AG04449 (cell line): ENCODE measurements around the gene MAPRE3.

Experiments used
- CTCF ChIA-PET: fragments of 350-600 bp; formaldehyde crosslinking; extraction: SDS; loops from one replicate; lab custom pipeline; 2021; ENCODE audit warnings: antibody characterized with exemption; lab: Yijun Ruan, JAX
- POLR2A ChIA-PET: fragments of 400-600, 350-600 bp; formaldehyde crosslinking; extraction: SDS; loops from one replicate; lab custom pipeline; 2020; ENCODE audit warnings: antibody characterized with exemption, inconsistent platforms; lab: Yijun Ruan, JAX
- DNase-seq: peaks from one replicate; pipeline ENCODE4 v3.0.0-alpha.2; 2010; ENCODE audit warnings: low read depth, low spot score
- H3K4me3 ChIP-seq: 2 replicates; pipeline ENCODE4 v1.5.1; 2011; ENCODE audit warnings: low read depth, mild to moderate bottlenecking, control low read depth, low read length
- TF ChIP-seq, protein P1 (sequence below): IDR thresholded peaks from one replicate; pipeline ENCODE4 v1.5.1; 2011; ENCODE audit warnings: mild to moderate bottlenecking, moderate library complexity, low read length, control low read depth, inconsistent platforms; ENCODE audit not compliant: insufficient read depth; ENCODE audit errors: missing control alignments

MAPRE3 gene

GRCh38 chr2:27042159-27042661 lies 71.8 kb downstream of the MAPRE3 start:
- CTCF ChIA-PET = interaction anchor here (1.4 kb wide), 1 partner anchor 9 kb away, joined by 5 read pairs; the partner anchor contains the start of gene TMEM214

DNA sequence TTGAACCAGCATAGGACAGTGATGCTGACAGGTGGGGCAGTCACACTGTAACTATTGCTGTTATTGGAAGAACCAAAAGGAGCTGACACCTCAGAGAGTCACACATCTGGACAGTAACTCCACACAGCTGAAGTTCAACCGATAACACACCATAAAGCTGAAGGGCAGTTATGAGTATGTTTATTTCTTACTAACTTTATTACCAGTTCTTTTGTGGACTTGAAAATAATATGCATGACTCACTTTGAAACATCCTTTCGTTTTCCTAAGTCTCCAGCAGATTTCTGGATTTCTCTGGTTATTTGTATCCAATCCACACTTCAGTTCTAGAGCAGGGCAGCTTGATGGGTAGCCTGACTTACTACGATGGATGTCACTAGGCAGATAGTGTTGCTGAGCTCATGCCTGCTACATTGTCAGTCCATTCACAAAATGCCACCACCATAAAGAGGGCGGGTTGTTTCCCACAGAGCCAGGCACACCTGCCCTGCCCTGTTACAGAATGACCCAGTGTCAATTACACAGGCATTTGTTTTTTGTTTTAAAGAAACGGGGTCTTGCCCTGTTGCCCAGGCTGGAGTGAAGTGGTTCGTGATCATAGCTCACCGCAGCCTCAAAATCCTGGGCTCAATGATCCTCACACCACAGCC lies 72.7 kb downstream of the MAPRE3 start:
- ChIA-PET POLR2A (interaction anchor here (0.6 kb wide), 1 partner anchor 13 kb away, joined by 3 read pairs; no protein-coding TSS in a partner anchor), CTCF (interaction anchor here (0.8 to 1.2 kb wide), 2 partner anchors 10 to 81 kb away, joined by 3 read pairs; no protein-coding TSS in a partner anchor)
- no peak for DNase-seq
- no peak overlapping the region for H3K4me3 ChIP-seq
- TF ChIP-seq, protein P1, sequence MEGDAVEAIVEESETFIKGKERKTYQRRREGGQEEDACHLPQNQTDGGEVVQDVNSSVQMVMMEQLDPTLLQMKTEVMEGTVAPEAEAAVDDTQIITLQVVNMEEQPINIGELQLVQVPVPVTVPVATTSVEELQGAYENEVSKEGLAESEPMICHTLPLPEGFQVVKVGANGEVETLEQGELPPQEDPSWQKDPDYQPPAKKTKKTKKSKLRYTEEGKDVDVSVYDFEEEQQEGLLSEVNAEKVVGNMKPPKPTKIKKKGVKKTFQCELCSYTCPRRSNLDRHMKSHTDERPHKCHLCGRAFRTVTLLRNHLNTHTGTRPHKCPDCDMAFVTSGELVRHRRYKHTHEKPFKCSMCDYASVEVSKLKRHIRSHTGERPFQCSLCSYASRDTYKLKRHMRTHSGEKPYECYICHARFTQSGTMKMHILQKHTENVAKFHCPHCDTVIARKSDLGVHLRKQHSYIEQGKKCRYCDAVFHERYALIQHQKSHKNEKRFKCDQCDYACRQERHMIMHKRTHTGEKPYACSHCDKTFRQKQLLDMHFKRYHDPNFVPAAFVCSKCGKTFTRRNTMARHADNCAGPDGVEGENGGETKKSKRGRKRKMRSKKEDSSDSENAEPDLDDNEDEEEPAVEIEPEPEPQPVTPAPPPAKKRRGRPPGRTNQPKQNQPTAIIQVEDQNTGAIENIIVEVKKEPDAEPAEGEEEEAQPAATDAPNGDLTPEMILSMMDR = no peak

More at GRCh38 chr2:27042159-27042661, 71.8 kb downstream of the MAPRE3 start:
- TF ChIP-seq, protein P1 = no peak
- DNase-seq = no peak
- no peak overlapping the region for H3K4me3 ChIP-seq
- POLR2A ChIA-PET = interaction anchor here (3.4 kb wide), 1 partner anchor 9 kb away, joined by 13 read pairs; the partner anchor contains the start of gene AGBL5

- H3K4me3 ChIP-seq = peak overlapping the region; percentile 93
- no peak for DNase-seq
- POLR2A ChIA-PET = interaction anchor here (1.0 to 4.2 kb wide), 9 partner anchors 9 to 38 kb away, joined by 5 to 31 read pairs (median 15); partner anchors contain the start of genes EMILIN1, KHK and OST4
Measured at GRCh38 chr2:27049422-27050280, 79.2 kb downstream of the MAPRE3 start.

GRCh38 chr2:27050281-27050995 lies 80.0 kb downstream of the MAPRE3 start:
- POLR2A ChIA-PET = interaction anchor here (0.5 to 4.2 kb wide), 13 partner anchors 9 to 89 kb away, joined by 3 to 31 read pairs (median 13); partner anchors contain the start of genes EMILIN1, KHK and OST4
- CTCF ChIA-PET = interaction anchor here (0.7 to 4.3 kb wide), 11 partner anchors 10 to 204 kb away, joined by 3 to 35 read pairs (median 6); partner anchors contain the start of genes EMILIN1, KHK, OST4 and TMEM214
- peak overlapping the region; percentile 93 for H3K4me3 ChIP-seq
- DNase-seq = peak; percentile 92
- TF ChIP-seq, protein P1 = peak; percentile 57

More at GRCh38 chr2:27049422-27050280, 79.2 kb downstream of the MAPRE3 start:
- CTCF ChIA-PET = interaction anchor here (0.8 to 4.3 kb wide), 11 partner anchors 9 to 204 kb away, joined by 3 to 35 read pairs (median 7); partner anchors contain the start of genes EMILIN1, KHK, OST4 and TMEM214
- TF ChIP-seq, protein P1 = no peak

DNA sequence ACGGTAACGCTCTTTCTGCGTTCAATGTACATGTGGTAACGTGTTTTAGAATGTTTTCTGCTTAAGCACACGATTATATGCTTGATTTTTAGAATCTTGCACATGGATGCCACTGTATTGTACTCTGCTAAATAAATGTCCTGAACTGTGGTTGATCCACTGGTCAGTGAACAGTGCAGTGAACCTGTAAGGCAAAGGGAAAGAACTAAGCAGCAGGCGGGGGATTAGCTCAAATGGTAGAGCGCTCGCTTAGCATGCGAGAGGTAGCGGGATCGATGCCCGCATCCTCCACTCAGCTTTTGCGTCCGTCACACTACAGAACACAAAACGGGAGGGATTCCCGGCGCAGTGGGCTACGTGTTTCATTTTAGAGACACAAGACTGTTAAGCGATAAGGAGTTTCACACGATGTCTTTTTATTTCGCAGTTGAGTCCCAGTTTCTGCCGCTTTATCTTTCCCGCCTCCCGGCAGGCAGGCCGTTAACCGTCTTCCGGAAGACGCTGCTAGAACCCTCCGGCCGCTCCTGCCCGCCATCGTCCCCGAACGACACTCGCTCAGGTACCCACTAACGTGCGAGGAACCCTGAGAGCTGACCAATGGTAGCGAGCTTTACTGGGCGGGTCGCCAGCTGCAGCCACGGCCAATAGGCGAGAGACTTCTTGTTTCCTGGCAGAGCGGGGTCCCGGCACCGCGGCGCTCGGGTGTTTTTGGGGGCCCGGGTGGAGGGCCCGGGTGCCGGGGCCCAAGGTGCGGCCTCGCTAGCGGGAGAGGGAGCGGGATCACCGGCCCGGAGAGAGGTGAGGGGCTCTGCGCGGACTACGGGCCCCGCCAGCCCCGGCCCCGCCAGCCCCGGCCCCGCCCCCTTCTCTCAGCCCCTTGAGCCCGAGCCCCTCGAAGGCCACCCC lies 80.8 kb downstream of the MAPRE3 start, which contains the start of gene AGBL5:
Gene AGBL5, plus strand, starts transcription at position 673 of the 906 bp plus-strand sequence. CDS start 1,291 bp downstream, outside the sequence.
- POLR2A ChIA-PET = interaction anchor here (0.5 to 4.2 kb wide), 13 partner anchors 8 to 89 kb away, joined by 3 to 31 read pairs (median 13); partner anchors contain the start of genes EMILIN1, KHK and OST4
- DNase-seq = no peak
- TF ChIP-seq, protein P1 = no peak
- peak within 1 kb of the TSS; percentile 93 for H3K4me3 ChIP-seq
- CTCF ChIA-PET = interaction anchor here (0.7 to 4.3 kb wide), 12 partner anchors 10 to 205 kb away, joined by 3 to 35 read pairs (median 4); partner anchors contain the start of genes EMILIN1 and KHK
